Fibroblast of villous mesenchyme (primary cell): ENCODE results near the gene FGD4. TPM values are rescaled to one million over a fixed set of nuclear protein-coding genes. Genes with fewer than 3 reads are reported as not detected.

Experiments
- DNase-seq: peaks from one replicate; pipeline ENCODE4 v3.0.0-alpha.2; 2010; ENCODE audit warnings: low read depth
- H3K4me3 ChIP-seq: 2 replicates; pipeline ENCODE4 v1.5.1; 2011; ENCODE audit warnings: low read depth, mild to moderate bottlenecking, low read length
- total RNA-seq: library from RNA; depleted of rRNA; stranded (reverse); fragments of >200 nt; gene quantifications from 2 replicates; pipeline ENCODE4 v1.2.3, GENCODE V29; 2012
- TF ChIP-seq, protein P1 (sequence below): IDR thresholded peaks from 2 replicates; pipeline ENCODE4 v1.5.1; 2012; ENCODE audit warnings: low read depth, mild to moderate bottlenecking, low read length; ENCODE audit not compliant: insufficient read depth

The FGD4 gene
- total RNA-seq, 1 donor, result 4.7 TPM

DNA sequence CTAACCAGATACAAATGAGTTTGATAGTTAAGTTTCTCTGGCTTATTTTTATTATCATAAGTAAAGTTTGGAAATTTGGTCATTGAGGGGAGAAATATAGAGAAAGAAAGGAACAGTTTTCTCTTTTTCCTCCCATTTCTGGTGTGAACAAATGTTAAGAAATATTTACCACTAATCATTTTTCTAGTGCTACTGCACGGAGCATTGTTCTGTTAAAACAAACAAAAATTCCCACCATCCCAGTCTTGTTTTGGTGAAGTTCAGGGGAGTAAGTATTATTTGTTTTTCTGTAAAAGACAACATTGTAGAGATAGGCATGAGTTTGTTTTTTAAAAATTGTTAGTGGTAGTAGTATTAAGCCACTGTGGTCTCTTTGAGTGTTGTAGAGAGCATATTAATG lies 135.3 kb downstream of the FGD4 start:
- H3K4me3 ChIP-seq, result peak overlapping the region; percentile 44
- TF ChIP-seq, protein P1, sequence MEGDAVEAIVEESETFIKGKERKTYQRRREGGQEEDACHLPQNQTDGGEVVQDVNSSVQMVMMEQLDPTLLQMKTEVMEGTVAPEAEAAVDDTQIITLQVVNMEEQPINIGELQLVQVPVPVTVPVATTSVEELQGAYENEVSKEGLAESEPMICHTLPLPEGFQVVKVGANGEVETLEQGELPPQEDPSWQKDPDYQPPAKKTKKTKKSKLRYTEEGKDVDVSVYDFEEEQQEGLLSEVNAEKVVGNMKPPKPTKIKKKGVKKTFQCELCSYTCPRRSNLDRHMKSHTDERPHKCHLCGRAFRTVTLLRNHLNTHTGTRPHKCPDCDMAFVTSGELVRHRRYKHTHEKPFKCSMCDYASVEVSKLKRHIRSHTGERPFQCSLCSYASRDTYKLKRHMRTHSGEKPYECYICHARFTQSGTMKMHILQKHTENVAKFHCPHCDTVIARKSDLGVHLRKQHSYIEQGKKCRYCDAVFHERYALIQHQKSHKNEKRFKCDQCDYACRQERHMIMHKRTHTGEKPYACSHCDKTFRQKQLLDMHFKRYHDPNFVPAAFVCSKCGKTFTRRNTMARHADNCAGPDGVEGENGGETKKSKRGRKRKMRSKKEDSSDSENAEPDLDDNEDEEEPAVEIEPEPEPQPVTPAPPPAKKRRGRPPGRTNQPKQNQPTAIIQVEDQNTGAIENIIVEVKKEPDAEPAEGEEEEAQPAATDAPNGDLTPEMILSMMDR, result no peak
- DNase-seq, result no peak

DNA sequence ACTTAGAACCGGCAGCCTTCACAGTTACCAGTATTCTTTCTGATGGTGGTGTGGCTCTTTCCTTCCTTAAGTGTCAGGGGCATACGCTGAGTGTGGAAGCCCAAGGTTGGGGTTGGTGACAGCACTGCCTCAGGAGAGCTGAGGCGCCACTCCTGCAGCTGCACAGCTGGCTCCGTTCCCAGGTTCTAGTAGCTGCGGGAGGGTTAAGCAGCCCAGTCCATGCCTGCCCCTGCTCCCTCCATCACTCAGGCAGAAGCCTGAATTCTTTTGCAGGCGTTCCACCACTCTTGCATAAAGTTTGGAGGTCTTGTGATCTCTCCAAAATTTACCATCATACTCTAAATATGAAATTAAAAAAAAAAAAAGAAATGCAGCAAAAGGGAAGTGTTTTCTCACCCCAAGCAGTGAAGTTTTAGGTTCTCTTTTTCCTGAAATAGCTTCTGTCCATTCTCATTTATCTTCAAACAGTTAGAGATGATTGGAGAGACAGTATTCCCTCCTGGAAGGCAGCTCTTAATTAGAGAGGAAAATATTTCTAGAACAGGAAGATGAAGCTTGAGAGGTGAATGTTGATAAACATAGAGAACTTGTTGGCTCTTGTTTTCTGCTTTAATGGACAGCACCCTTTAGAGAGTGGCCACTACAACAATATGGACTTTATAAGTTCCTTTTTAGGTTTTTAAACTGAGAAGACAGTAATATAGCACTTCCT lies 136.1 kb downstream of the FGD4 start:
- DNase-seq, result peak; percentile 64
- peak overlapping the region; percentile 44 for H3K4me3 ChIP-seq
- TF ChIP-seq, protein P1, result no peak

DNA sequence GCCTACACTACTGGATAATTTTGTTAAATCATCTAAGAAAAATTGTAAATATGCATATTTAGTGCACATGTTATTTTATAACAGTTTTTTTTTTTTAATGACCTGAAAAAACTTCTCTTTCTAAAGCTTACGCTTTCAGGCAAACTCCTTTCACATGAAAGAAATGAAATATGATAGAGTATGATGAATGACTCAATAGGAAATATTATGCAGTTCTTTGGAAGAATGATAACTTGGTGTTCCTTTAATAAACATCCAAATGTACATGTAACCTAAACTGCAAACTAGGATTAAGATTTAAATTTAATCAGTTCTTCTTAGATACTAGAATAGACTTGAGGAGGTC lies 136.6 kb downstream of the FGD4 start:
- DNase-seq, result no peak
- H3K4me3 ChIP-seq, result peak overlapping the region; percentile 44
- TF ChIP-seq, protein P1, result no peak

DNA sequence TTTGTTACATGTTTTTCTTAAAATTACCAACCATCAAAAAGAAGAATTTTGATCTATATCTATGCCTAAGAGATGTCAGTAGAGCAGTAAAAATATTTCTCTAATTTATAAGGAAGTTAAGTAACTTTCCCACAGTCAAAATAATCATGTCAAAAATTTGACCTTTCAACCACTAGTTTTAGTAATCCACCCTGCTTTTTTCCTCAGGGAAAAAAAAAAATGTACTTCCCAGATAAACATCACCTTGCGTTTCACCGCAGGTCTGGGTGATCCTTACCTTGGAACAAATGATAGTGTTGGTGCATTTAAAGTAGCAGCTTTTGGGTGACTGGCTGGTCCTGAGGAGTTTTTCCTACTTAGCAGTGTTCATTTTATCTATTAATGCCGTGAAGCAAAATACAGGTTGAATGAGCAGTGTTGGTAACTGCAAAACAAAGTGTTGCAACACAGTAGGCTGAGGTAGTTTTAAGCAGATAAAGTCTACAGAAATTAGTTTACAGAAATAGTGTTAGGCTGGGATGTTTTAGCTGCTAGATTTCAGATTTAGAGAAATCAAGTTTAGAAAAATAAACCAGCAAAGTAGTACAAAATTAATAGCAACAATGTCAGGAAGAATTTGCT lies 142.5 kb downstream of the FGD4 start:
- no peak overlapping the region for H3K4me3 ChIP-seq
- TF ChIP-seq, protein P1, result no peak
- DNase-seq, result peak; percentile 62

DNA sequence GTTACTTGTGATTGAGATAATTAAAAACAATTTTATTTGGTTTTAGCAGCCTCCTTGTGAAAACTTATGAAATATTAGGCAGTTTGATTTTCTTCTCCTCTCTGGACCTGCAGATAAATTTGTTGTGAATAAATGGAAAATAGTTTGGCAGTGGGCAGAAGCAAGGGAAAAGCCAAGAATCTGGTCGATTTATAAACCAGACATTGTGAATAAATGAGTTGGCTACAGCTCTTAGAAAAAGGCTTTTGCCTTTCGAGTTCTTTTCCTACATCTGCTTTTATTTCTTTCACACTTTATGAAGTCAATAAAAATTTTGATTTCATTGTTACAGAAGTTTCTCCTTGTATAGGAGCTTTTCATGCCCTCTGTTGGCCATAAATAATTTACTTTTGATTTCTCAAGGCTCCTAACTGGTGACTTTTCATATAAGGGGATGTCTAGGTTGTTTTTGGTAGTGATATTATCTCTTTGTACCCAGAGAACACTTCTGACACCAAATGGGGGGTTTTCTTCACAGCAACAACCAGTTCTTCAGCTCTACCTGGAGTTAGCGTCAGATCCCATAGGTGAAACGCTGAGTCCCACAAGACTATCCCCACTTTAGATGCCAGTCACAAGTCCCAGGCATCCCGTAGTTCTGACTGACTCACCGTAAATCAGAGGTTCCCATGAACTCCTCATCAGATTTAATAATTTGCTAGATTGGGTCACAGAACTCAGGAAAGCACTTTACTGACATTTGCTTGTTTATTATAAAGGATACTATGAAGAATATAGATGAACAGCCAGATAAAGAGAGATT lies 143.3 kb downstream of the FGD4 start:
- TF ChIP-seq, protein P1, result no peak
- DNase-seq, result no peak
- no peak overlapping the region for H3K4me3 ChIP-seq

DNA sequence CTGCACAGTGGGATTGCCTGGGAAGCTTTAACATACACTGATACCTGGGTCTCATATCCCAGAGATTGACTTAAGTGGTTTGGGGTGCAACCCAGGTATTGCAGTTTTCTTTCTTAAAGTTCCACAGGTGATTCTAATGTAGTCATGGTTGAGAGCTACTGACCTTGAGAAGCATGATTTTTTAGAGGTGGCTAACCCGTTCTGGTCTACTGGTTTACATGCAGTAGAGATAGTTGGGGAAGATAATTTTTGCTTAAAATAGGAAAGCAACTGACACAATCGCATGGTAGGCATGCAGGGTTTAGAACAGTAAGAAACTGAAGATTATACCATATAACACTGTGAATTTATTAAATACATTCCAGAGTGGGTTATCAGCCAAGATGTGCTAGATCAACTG lies 145.5 kb downstream of the FGD4 start:
- no peak overlapping the region for H3K4me3 ChIP-seq
- DNase-seq, result no peak
- TF ChIP-seq, protein P1, result no peak
